GM19452 (cell line): ENCODE results near the gene SKIC8.
"Not testable (repeated sequence)": the region's sequence is repeated elsewhere in the genome, so short reads cannot be mapped to it uniquely, and the experiment has no call there.

ENCODE experiments used
- ATAC-seq: cut with Tn5 transposase; IDR thresholded peaks from one replicate; pipeline ENCODE4 v1.9.1; 2021; ENCODE audit not compliant: unreplicated experiment

SKIC8 gene

GRCh38 chr15:78257681-78258080, 41.7 kb downstream of the SKIC8 start:
- no peak for ATAC-seq

GRCh38 chr15:78256044-78256437, 43.4 kb downstream of the SKIC8 start:
- ATAC-seq: no peak

- no peak for ATAC-seq
Measured at GRCh38 chr15:78255421-78256043, 43.9 kb downstream of the SKIC8 start.

- no peak for ATAC-seq
Measured at GRCh38 chr15:78251136-78251535, 48.3 kb downstream of the SKIC8 start.

GRCh38 chr15:78249131-78249530, 50.3 kb downstream of the SKIC8 start:
- ATAC-seq: no peak

- no peak for ATAC-seq
Measured at GRCh38 chr15:78247911-78248310, 51.5 kb downstream of the SKIC8 start.

- not testable (repeated sequence) for ATAC-seq
Measured at GRCh38 chr15:78245976-78246620, 53.3 kb downstream of the SKIC8 start.

GRCh38 chr15:78245392-78245791, 54.0 kb downstream of the SKIC8 start:
- ATAC-seq: not testable (repeated sequence)

- ATAC-seq: no peak
Measured at GRCh38 chr15:78244893-78245292, 54.5 kb downstream of the SKIC8 start.

- no peak for ATAC-seq
Measured at GRCh38 chr15:78244101-78244500, 55.3 kb downstream of the SKIC8 start.

- no peak for ATAC-seq
Measured at GRCh38 chr15:78243491-78243941, 55.9 kb downstream of the SKIC8 start.

- ATAC-seq: no peak
Measured at GRCh38 chr15:78243058-78243457, 56.4 kb downstream of the SKIC8 start.

- no peak for ATAC-seq
Measured at GRCh38 chr15:78242128-78242527, 57.3 kb downstream of the SKIC8 start.

- no peak for ATAC-seq
Measured at GRCh38 chr15:78241017-78241416, 58.4 kb downstream of the SKIC8 start.

GRCh38 chr15:78239811-78240210, 59.6 kb downstream of the SKIC8 start:
- no peak for ATAC-seq

- no peak for ATAC-seq
Measured at GRCh38 chr15:78237146-78237545, 62.3 kb downstream of the SKIC8 start.

- ATAC-seq: no peak
Measured at GRCh38 chr15:78236491-78236890, 62.9 kb downstream of the SKIC8 start.

- no peak for ATAC-seq
Measured at GRCh38 chr15:78234515-78235040, 64.8 kb downstream of the SKIC8 start, which contains the start of gene ACSBG1. Gene ACSBG1 (minus strand): TSS chr15:78234565. CDS start chr15:78234501, 64 bp downstream.

GRCh38 chr15:78233496-78233895, 65.9 kb downstream of the SKIC8 start:
- no peak for ATAC-seq
